IPS-18c (cell line): ENCODE measurements around the gene SPART.
A peak's percentile ranks its signal among the peaks of the same experiment; 100 is the strongest.
"Not testable (repeated sequence)": the region's sequence is repeated elsewhere in the genome, so short reads cannot be mapped to it uniquely, and the experiment has no call there.

Experiments
- H3K4me3 ChIP-seq: 2 replicates; pipeline ENCODE4 v1.7.0; 2013; ENCODE audit warnings: low read depth, mild to moderate bottlenecking, low read length, moderate library complexity; ENCODE audit not compliant: insufficient read depth
- H3K9me3 ChIP-seq: one replicate; pipeline ENCODE4 v1.6.1; 2013; ENCODE audit warnings: mild to moderate bottlenecking, low read length, moderate library complexity; ENCODE audit not compliant: control insufficient read depth, insufficient read depth

The SPART gene

GRCh38 chr13:36332255-36332654 is 13.9 kb downstream of the SPART start:
- not testable (repeated sequence) for H3K9me3 ChIP-seq, H3K4me3 ChIP-seq

GRCh38 chr13:36331280-36331679 is 14.9 kb downstream of the SPART start:
- no peaks in the 10 kb centered on the region for H3K9me3 ChIP-seq
- H3K4me3 ChIP-seq: no peak overlapping the region

GRCh38 chr13:36329361-36329760 is 16.8 kb downstream of the SPART start:
- Histone ChIP-seq H3K4me3 (no peak overlapping the region), H3K9me3 (no peaks in the 10 kb centered on the region)

- Histone ChIP-seq H3K4me3 (no peak overlapping the region), H3K9me3 (no peaks in the 10 kb centered on the region)
Measured at GRCh38 chr13:36328821-36329220, 17.4 kb downstream of the SPART start.

- no peak overlapping the region for H3K4me3 ChIP-seq
Measured at GRCh38 chr13:36325912-36326311, 20.3 kb downstream of the SPART start.

GRCh38 chr13:36324881-36325280 is 21.3 kb downstream of the SPART start:
- H3K4me3 ChIP-seq, H3K9me3 ChIP-seq: not testable (repeated sequence)

More at GRCh38 chr13:36325912-36326311, 20.3 kb downstream of the SPART start:
- no peaks in the 10 kb centered on the region for H3K9me3 ChIP-seq

- Histone ChIP-seq H3K9me3 (no peaks in the 10 kb centered on the region), H3K4me3 (no peak overlapping the region)
Measured at GRCh38 chr13:36323951-36324566, 22.1 kb downstream of the SPART start.

- Histone ChIP-seq H3K4me3 (no peak overlapping the region), H3K9me3 (peaks cover 2% of the 10 kb centered on the region)
Measured at GRCh38 chr13:36323408-36323807, 22.8 kb downstream of the SPART start.

GRCh38 chr13:36319793-36320192 is 26.4 kb downstream of the SPART start:
- H3K4me3 ChIP-seq, H3K9me3 ChIP-seq: not testable (repeated sequence)

GRCh38 chr13:36313047-36313969 is 32.9 kb downstream of the SPART start:
- Histone ChIP-seq H3K9me3 (no peaks in the 10 kb centered on the region), H3K4me3 (no peak overlapping the region)

GRCh38 chr13:36310417-36311108 is 35.6 kb downstream of the SPART start:
- H3K4me3 ChIP-seq: no peak overlapping the region
- H3K9me3 ChIP-seq: no peaks in the 10 kb centered on the region

GRCh38 chr13:36302289-36302688 is 43.9 kb downstream of the SPART start:
- no peak overlapping the region for H3K4me3 ChIP-seq
- no peaks in the 10 kb centered on the region for H3K9me3 ChIP-seq

GRCh38 chr13:36299469-36299868 is 46.7 kb downstream of the SPART start:
- not testable (repeated sequence) for H3K9me3 ChIP-seq, H3K4me3 ChIP-seq

- Histone ChIP-seq H3K9me3 (no peaks in the 10 kb centered on the region), H3K4me3 (peak overlapping the region; percentile 63; the same call in 1 of the 2 replicates)
Measured at GRCh38 chr13:36298535-36299068, 47.6 kb downstream of the SPART start.

GRCh38 chr13:36297366-36298338 is 48.5 kb downstream of the SPART start, which contains the start of gene CCDC169:
Gene CCDC169, minus strand, starts transcription at chr13:36297814. Its CDS starts 95 bp downstream, at chr13:36297719.
- H3K4me3 ChIP-seq: peak within 1 kb of the TSS; percentile 63
- H3K9me3 ChIP-seq: no peaks in the 10 kb centered on the region

- no peak overlapping the region for H3K4me3 ChIP-seq
- peaks cover 2% of the 10 kb centered on the region for H3K9me3 ChIP-seq
Measured at GRCh38 chr13:36294096-36294495, 52.1 kb downstream of the SPART start.
